K562 (cell line): Measurements from ENCODE around the gene MATN4. TPM values are rescaled to one million over a fixed set of nuclear protein-coding genes. Genes with fewer than 3 reads are reported as not detected.

Experiments
- DACH1 ChIP-seq: fragments of 450-650 bp; IDR thresholded peaks from 2 replicates; pipeline ENCODE4 v1.6.1; 2018; ENCODE audit not compliant: partially characterized antibody
- HDAC1 ChIP-seq, 2 experiments: fragments of 450-650 bp; IDR thresholded peaks; 2 replicates each; pipeline ENCODE4 v1.6.1; 2016 to 2017; ENCODE audit warnings: inconsistent platforms in 1 of 2, mild to moderate bottlenecking in 1 of 2, moderate library complexity in 1 of 2
- HNRNPH1 ChIP-seq: fragments of 200-400 bp; formaldehyde crosslinking; optimal IDR thresholded peaks from 2 replicates; pipeline ENCODE3; 2017; ENCODE audit warnings: low read depth, mild to moderate bottlenecking, low read length, moderate library complexity
- L3MBTL2 ChIP-seq: fragments of 450-650 bp; IDR thresholded peaks from 2 replicates; pipeline ENCODE4 v1.6.1; 2016; ENCODE audit warnings: mild to moderate bottlenecking, moderate library complexity
- NCOR1 ChIP-seq: fragments of 450-650 bp; IDR thresholded peaks from 2 replicates; pipeline ENCODE4 v1.6.1; 2016; ENCODE audit warnings: mild to moderate bottlenecking, moderate library complexity
- PHTF2 ChIP-seq: fragments of 250-450 bp; sonication (Bioruptor Pico); IDR thresholded peaks from 2 replicates; pipeline ENCODE4 v1.5.0; 2021; ENCODE audit warnings: mild to moderate bottlenecking
- RERE ChIP-seq: sonication (generic); formaldehyde crosslinking; IDR thresholded peaks from 2 replicates; pipeline ENCODE4 v1.8.0; 2023; ENCODE audit warnings: missing genetic modification reagents, mild to moderate bottlenecking, borderline replicate concordance
- TAF9B ChIP-seq: fragments of 450-650 bp; IDR thresholded peaks from 2 replicates; pipeline ENCODE4 v1.6.1; 2018; ENCODE audit warnings: mild to moderate bottlenecking; ENCODE audit not compliant: partially characterized antibody
- ZNF77 ChIP-seq: fragments of 250-450 bp; sonication (Bioruptor Pico); IDR thresholded peaks from 2 replicates; pipeline ENCODE4 v1.5.0; 2020
- polyA plus RNA-seq, 8 experiments: library from polyadenylated mRNA; depleted of rRNA in 4 of 8; stranded (reverse) in 5 of 8; unstranded in 3 of 8; fragments of >200 nt; fragmentation: Nextera tagmentation in 2 of 8; fragmentation: Illumina TruSeq in 1 of 8; extraction: Ambion mirVana in 2 of 8; extraction: Trizol in 1 of 8; gene quantifications; 2 replicates each; pipeline versions ENCODE4 v1.2.1 to v1.2.3, GENCODE V29; 2011 to 2014; ENCODE audit warnings: inconsistent platforms in 1 of 8, missing spikeins in 1 of 8
- total RNA-seq, 7 experiments: library from RNA; depleted of rRNA in 6 of 7; stranded (reverse); fragments of >200 nt in 6 of 7; fragmentation: Illumina TruSeq in 2 of 7; extraction: Trizol in 2 of 7; gene quantifications; 2 replicates each; pipeline versions ENCODE4 v1.2.1 to v1.2.3, GENCODE V29; 2011 to 2021; ENCODE audit warnings: low replicate concordance in 1 of 7

MATN4 gene
- total and polyA plus RNA-seq, 9 of the 15 experiments (the other 6 are each of a cell fraction or from before 2014, with no cell fraction given) = 0.09 TPM; not detected in 8

DNA sequence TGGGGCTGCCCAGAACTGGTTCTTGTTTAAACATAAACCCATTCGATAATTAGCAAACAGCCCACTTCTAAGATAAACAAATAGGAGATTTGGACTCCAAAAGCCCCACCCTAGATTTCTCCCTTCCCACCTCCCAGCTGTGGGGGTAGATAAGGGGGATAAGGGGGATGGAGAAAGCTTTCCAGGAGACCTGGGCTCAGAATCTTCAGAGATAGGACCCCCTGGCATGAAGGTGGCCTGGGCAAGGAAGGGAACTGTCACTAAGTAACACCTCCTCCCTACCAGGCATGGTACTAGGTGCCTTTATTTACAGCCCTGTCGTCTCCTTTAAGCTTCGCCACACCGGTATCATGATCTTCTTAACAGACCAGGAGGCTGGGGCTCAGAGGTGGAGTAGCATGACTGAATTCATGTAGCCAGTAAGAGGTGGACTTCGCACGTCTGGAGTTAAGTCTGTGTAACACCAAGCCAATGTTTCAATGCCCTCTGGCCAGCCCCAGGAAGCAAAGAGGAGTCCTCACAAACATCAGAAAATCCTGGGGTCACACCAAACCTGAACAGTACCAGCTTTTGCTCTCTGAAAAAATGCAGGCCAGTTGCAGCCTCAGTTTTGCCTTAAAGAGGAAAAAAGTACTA is 35.6 kb upstream of the MATN4 start (continued):
- TF ChIP-seq TAF9B (no peak), NCOR1 (peak; percentile 43; the same call in 1 of the 2 replicates), L3MBTL2 (0 out of 2 replicates have a peak, but pooled peaks have one; percentile 48), PHTF2 (CRISPR knock-in tag) (no peak), ZNF77 (CRISPR knock-in tag) (no peak), HNRNPH1 (no peak), DACH1 (peak; percentile 55), RERE (no peak), HDAC1 (IDR thresholded peaks at IDR 0.05) (peak in 1 of 2 experiments; percentile 34; a peak in 1 of 4 replicates)
